Fibroblast of pulmonary artery (primary cell): ENCODE measurements around the gene IPPK.
"Not testable (repeated sequence)": the region's sequence is repeated elsewhere in the genome, so short reads cannot be mapped to it uniquely, and the experiment has no call there.

ENCODE experiments used
- DNase-seq: peaks from one replicate; pipeline ENCODE4 v3.0.0-alpha.2; 2010; ENCODE audit warnings: low read depth
- H3K4me3 ChIP-seq: replicated peaks from 2 replicates; pipeline ENCODE4 v1.5.1; 2011; ENCODE audit warnings: low read depth, mild to moderate bottlenecking, control low read depth, low read length, moderate library complexity
- CTCF ChIP-seq: IDR thresholded peaks from 2 replicates; pipeline ENCODE4 v1.5.1; 2011; ENCODE audit warnings: mild to moderate bottlenecking, control low read depth, low read length, inconsistent platforms; ENCODE audit errors: missing control alignments

Gene IPPK

GRCh38 chr9:92634712-92635605, 35.0 kb downstream of the IPPK start:
- no peak overlapping the region for H3K4me3 ChIP-seq
- DNase-seq: peak; percentile 82
- peak; percentile 98 for TF ChIP-seq CTCF

- no peak overlapping the region for H3K4me3 ChIP-seq
- no peak for TF ChIP-seq CTCF
- no peak for DNase-seq
Measured at GRCh38 chr9:92633614-92634278, 36.2 kb downstream of the IPPK start.

GRCh38 chr9:92632641-92633040, 37.3 kb downstream of the IPPK start:
- no peak overlapping the region for H3K4me3 ChIP-seq
- no peak for TF ChIP-seq CTCF
- no peak for DNase-seq

- TF ChIP-seq CTCF: no peak
- DNase-seq: no peak
- no peak overlapping the region for H3K4me3 ChIP-seq
Measured at GRCh38 chr9:92631452-92632343, 38.2 kb downstream of the IPPK start.

- H3K4me3 ChIP-seq: no peak overlapping the region
- no peak for DNase-seq
- TF ChIP-seq CTCF: no peak
Measured at GRCh38 chr9:92627651-92628050, 42.3 kb downstream of the IPPK start.

GRCh38 chr9:92626484-92626883, 43.4 kb downstream of the IPPK start:
- no peak for TF ChIP-seq CTCF
- no peak overlapping the region for H3K4me3 ChIP-seq
- DNase-seq: no peak

- DNase-seq, H3K4me3 ChIP-seq: not testable (repeated sequence)
Measured at GRCh38 chr9:92623936-92624335, 46.0 kb downstream of the IPPK start.
